Measurements from ENCODE around the gene PALMD.

PALMD gene

GRCh38 chr1:99675292-99675691 is 29.4 kb downstream of the PALMD start:
- TF ChIP-seq CTCF (IDR thresholded peaks at IDR 0.05; ENCODE audit: borderline replicate concordance, insufficient read depth, low read depth, low read length) = no peak
- no peak overlapping the region for H3K4me3 ChIP-seq (ENCODE audit: low read depth, low read length)

- no peak for TF ChIP-seq CTCF (IDR thresholded peaks at IDR 0.05; ENCODE audit: borderline replicate concordance, insufficient read depth, low read depth, low read length)
- no peak overlapping the region for H3K4me3 ChIP-seq (ENCODE audit: low read depth, low read length)
Observed at GRCh38 chr1:99675994-99676393, 30.1 kb downstream of the PALMD start.

- no peak overlapping the region for H3K4me3 ChIP-seq (ENCODE audit: low read depth, low read length)
- no peak for TF ChIP-seq CTCF (IDR thresholded peaks at IDR 0.05; ENCODE audit: borderline replicate concordance, insufficient read depth, low read depth, low read length)
Observed at GRCh38 chr1:99676876-99677275, 31.0 kb downstream of the PALMD start.

GRCh38 chr1:99677416-99677815 is 31.5 kb downstream of the PALMD start:
- no peak overlapping the region for H3K4me3 ChIP-seq (ENCODE audit: low read depth, low read length)
- no peak for TF ChIP-seq CTCF (IDR thresholded peaks at IDR 0.05; ENCODE audit: borderline replicate concordance, insufficient read depth, low read depth, low read length)

GRCh38 chr1:99680270-99680669 is 34.4 kb downstream of the PALMD start:
- H3K4me3 ChIP-seq (ENCODE audit: low read depth, low read length) = no peak overlapping the region
- TF ChIP-seq CTCF (IDR thresholded peaks at IDR 0.05; ENCODE audit: borderline replicate concordance, insufficient read depth, low read depth, low read length) = no peak

- H3K4me3 ChIP-seq (ENCODE audit: low read depth, low read length) = no peak overlapping the region
- no peak for TF ChIP-seq CTCF (IDR thresholded peaks at IDR 0.05; ENCODE audit: borderline replicate concordance, insufficient read depth, low read depth, low read length)
Observed at GRCh38 chr1:99681583-99681982, 35.7 kb downstream of the PALMD start.

- no peak for TF ChIP-seq CTCF (IDR thresholded peaks at IDR 0.05; ENCODE audit: borderline replicate concordance, insufficient read depth, low read depth, low read length)
- H3K4me3 ChIP-seq (ENCODE audit: low read depth, low read length) = no peak overlapping the region
Observed at GRCh38 chr1:99682291-99682751, 36.4 kb downstream of the PALMD start.

Data from GM12875 (cell line).